Lung (tissue), 12 donors: ENCODE data around the gene NEUROD2. TPM values are rescaled to one million over a fixed set of nuclear protein-coding genes. Genes with fewer than 3 reads are reported as not detected.

Source experiments
- ATAC-seq: fragments of 200-7000 bp; cut with Tn5 transposase; one replicate; pipeline ENCODE4 v1.9.1; 2020; ENCODE audit warnings: moderate number of reproducible peaks; ENCODE audit not compliant: insufficient read depth, low FRiP score
- DNase-seq, 3 donors: peaks; one replicate each; pipeline ENCODE4 v3.0.0-alpha.2; 2013 to 2017
- H3K27ac ChIP-seq, 2 donors: one replicate each; pipeline ENCODE4 v1.5.1; 2013; ENCODE audit warnings: mild to moderate bottlenecking in 2 of 2, moderate library complexity in 2 of 2, control low read depth in 1 of 2, inconsistent platforms in 1 of 2, low read depth in 1 of 2, low read length in 1 of 2
- H3K27me3 ChIP-seq, 3 donors: one replicate each; pipeline ENCODE4 v1.5.1; 2013; ENCODE audit warnings: low read length in 2 of 3; ENCODE audit not compliant: control insufficient read depth in 3 of 3, insufficient read depth in 3 of 3
- H3K36me3 ChIP-seq, 4 donors: one replicate each; pipeline ENCODE4 v1.5.1; 2013; ENCODE audit warnings: low read length in 4 of 4, mild to moderate bottlenecking in 1 of 4, moderate library complexity in 1 of 4; ENCODE audit not compliant: control insufficient read depth in 4 of 4, insufficient read depth in 4 of 4
- H3K4me1 ChIP-seq, 5 donors: one replicate each; pipeline ENCODE4 v1.5.1; 2013; ENCODE audit warnings: low read length in 5 of 5, mild to moderate bottlenecking in 2 of 5, moderate library complexity in 1 of 5; ENCODE audit not compliant: control insufficient read depth in 5 of 5, insufficient read depth in 5 of 5
- H3K4me3 ChIP-seq: one replicate; pipeline ENCODE4 v1.5.1; 2013; ENCODE audit warnings: mild to moderate bottlenecking, control low read depth, moderate library complexity
- H3K9ac ChIP-seq, 2 donors: one replicate each; pipeline ENCODE4 v1.5.1; 2013; ENCODE audit warnings: low read length in 2 of 2, control low read depth in 1 of 2; ENCODE audit not compliant: insufficient read depth in 1 of 2
- H3K9me3 ChIP-seq, 4 donors: one replicate each; pipeline ENCODE4 v1.5.1; 2013; ENCODE audit warnings: low read length in 3 of 4, mild to moderate bottlenecking in 1 of 4, moderate library complexity in 1 of 4; ENCODE audit not compliant: control insufficient read depth in 4 of 4, insufficient read depth in 3 of 4
- CTCF ChIP-seq: IDR thresholded peaks from 2 replicates; pipeline ENCODE4 v1.5.1; 2012; ENCODE audit warnings: mild to moderate bottlenecking; ENCODE audit errors: control extremely low read depth, extremely low read depth
- WGBS, 2 donors: extraction: QIAGEN DNeasy Blood & Tissue Kit; methylation state at CpG; one replicate each; pipeline ENCODE4 v1.1.7; 2013; 5-methylcytosine and 5-hydroxymethylcytosine counted together
- polyA plus RNA-seq, 2 donors: library from polyadenylated mRNA; stranded (reverse); fragments of 200-250 nt; gene quantifications; one replicate each; pipeline ENCODE4 v1.2.1, GENCODE V29; 2013
- total RNA-seq, 2 donors: library from RNA; depleted of rRNA in 1 of 2; stranded (reverse); fragments of >200 nt in 1 of 2; gene quantifications; one replicate each; pipeline ENCODE4 v1.2.1, GENCODE V29; 2014 to 2021
- donor health status: control.
- donor health status: control.
- donor health status: Bipolar disorder and iron deficiency.
- donor health status: healthy.
- donor health status: DM: yes; HTN: yes; CAD: no.

Gene NEUROD2
- total and polyA plus RNA-seq, 4 donors = 0.04 TPM; not detected in 3

DNA sequence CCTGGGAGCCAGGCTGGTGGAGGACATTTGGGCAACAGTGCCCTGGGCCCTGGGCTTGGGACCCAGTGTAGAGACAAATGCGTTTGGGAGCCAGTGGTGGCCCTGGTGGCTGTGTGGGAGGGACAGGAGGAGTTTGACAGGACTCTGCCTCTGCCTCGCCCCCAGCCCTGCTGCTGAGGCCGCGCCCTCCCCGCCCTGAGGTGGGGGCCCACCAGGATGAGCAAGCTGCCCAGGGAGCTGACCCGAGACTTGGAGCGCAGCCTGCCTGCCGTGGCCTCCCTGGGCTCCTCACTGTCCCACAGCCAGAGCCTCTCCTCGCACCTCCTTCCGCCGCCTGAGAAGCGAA lies 45.6 kb upstream of the NEUROD2 start:
- Histone ChIP-seq H3K27me3 (no peaks in the 10 kb centered on the region), H3K4me3 (no peak overlapping the region), H3K9me3 (no peaks in the 10 kb centered on the region), H3K9ac (no peak overlapping the region), H3K36me3 (peaks cover 0 to 11% (median 1%) of the 10 kb centered on the region in 4 donors), H3K27ac (peak overlapping the region in 1 of 2 donors; percentile 5), H3K4me1 (peaks cover 0 to 28% (median 4%) of the 10 kb centered on the region in 5 donors)
- no peak for TF ChIP-seq CTCF
- no peak for ATAC-seq
- DNase-seq = no peak
- 80 to 87% methylated on average over 12 of the region's 12 CpGs for WGBS, 2 donors

GRCh38 chr17:39652587-39653315 lies 45.0 kb upstream of the NEUROD2 start:
- ATAC-seq = no peak
- 59 to 69% methylated on average over 7 of the region's 7 CpGs for WGBS, 2 donors
- no peaks in the 10 kb centered on the region for H3K9me3 ChIP-seq
- peak overlapping the region in 1 of 2 donors; percentile 12 for H3K27ac ChIP-seq
- no peaks in the 10 kb centered on the region for H3K27me3 ChIP-seq
- peaks cover 0 to 8% (median 1%) of the 10 kb centered on the region in 4 donors for H3K36me3 ChIP-seq
- H3K9ac ChIP-seq = no peak overlapping the region
- no peak for DNase-seq
- no peak overlapping the region for H3K4me3 ChIP-seq
- peaks cover 0 to 27% (median 4%) of the 10 kb centered on the region in 5 donors for H3K4me1 ChIP-seq
- TF ChIP-seq CTCF = no peak

DNA sequence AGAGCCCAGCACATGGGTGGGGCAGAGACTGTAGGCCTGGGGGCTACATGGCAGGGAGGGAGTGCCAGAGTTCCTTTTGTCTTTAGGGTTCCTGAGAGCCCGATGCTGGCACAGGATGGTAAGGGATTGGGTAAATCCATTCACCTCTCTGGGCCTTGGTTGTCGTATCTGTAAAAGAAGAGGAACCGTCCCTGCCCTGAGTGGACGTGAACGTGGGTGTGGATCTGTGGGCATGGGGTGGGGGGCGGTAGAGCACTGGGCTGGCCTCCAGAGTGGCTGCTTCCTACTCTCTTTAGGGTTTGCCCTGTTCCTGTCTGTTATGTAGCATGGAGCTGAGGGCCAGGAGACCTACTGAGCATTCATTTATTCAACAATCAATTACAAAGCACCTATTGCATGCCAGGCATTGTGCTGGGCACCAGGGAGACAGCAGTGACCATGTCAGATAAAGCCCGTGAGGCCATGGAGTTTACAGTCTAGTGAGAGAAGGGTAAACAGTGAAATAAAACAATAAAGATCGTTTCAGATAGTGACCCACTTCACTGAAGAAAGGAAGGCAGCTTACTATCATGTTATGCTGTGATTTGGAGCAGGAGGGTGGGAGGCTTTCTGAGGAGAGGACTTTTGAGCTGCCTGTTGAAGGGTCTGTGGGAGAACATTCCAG lies 44.3 kb upstream of the NEUROD2 start:
- Histone ChIP-seq H3K36me3 (peaks cover 0 to 5% (median 1%) of the 10 kb centered on the region in 4 donors), H3K27ac (peak overlapping the region in 1 of 2 donors; percentile 34), H3K27me3 (no peaks in the 10 kb centered on the region), H3K4me1 (peaks cover 0 to 29% (median 4%) of the 10 kb centered on the region in 5 donors), H3K4me3 (no peak overlapping the region), H3K9ac (no peak overlapping the region), H3K9me3 (no peaks in the 10 kb centered on the region)
- no peak for TF ChIP-seq CTCF
- WGBS, 2 donors = 49 to 61% methylated on average over 8 of the region's 8 CpGs
- ATAC-seq (no peak), DNase-seq (no peak)
